GM19193 (cell line): ENCODE results near the gene RITA1.

Source experiments
- POLR2A ChIP-seq: IDR thresholded peaks from 4 replicates; pipeline ENCODE4 v1.6.1; 2011; ENCODE audit not compliant: insufficient read depth, insufficient read length; ENCODE audit errors: extremely low read depth

The RITA1 gene

GRCh38 chr12:113185180-113186032 is at the start of gene RITA1, which contains the start of gene DDX54:
Gene RITA1 (plus strand): TSS chr12:113185721. CDS start chr12:113186747, 1,026 bp downstream.
Gene DDX54 (minus strand): TSS chr12:113185478. CDS start chr12:113185451, 27 bp downstream.
- TF ChIP-seq POLR2A: peak; percentile 93

- TF ChIP-seq POLR2A: no peak
Measured at GRCh38 chr12:113136128-113136989, 49.2 kb upstream of the RITA1 start.

GRCh38 chr12:113136990-113137511 is 48.5 kb upstream of the RITA1 start:
- no peak for TF ChIP-seq POLR2A

GRCh38 chr12:113137861-113138783 is 47.4 kb upstream of the RITA1 start:
- no peak for TF ChIP-seq POLR2A

- TF ChIP-seq POLR2A: no peak
Measured at GRCh38 chr12:113138826-113139225, 46.7 kb upstream of the RITA1 start.

- TF ChIP-seq POLR2A: no peak
Measured at GRCh38 chr12:113140706-113141105, 44.8 kb upstream of the RITA1 start.

- no peak for TF ChIP-seq POLR2A
Measured at GRCh38 chr12:113142173-113142885, 43.2 kb upstream of the RITA1 start.

GRCh38 chr12:113142886-113143332 is 42.6 kb upstream of the RITA1 start:
- TF ChIP-seq POLR2A: no peak

GRCh38 chr12:113143959-113144358 is 41.6 kb upstream of the RITA1 start:
- no peak for TF ChIP-seq POLR2A

GRCh38 chr12:113144806-113145205 is 40.7 kb upstream of the RITA1 start:
- no peak for TF ChIP-seq POLR2A

GRCh38 chr12:113145720-113146551 is 39.6 kb upstream of the RITA1 start:
- no peak for TF ChIP-seq POLR2A

GRCh38 chr12:113146999-113147398 is 38.5 kb upstream of the RITA1 start:
- TF ChIP-seq POLR2A: no peak
